K562 (cell line): Measurements from ENCODE around the gene RNF41. TPM values are rescaled to one million over a fixed set of nuclear protein-coding genes. Genes with fewer than 3 reads are reported as not detected.
A peak's percentile ranks its signal among the peaks of the same experiment; 100 is the strongest.

Experiments
- ATAC-seq: fragments of 200-7000 bp; cut with Tn5 transposase; 3 replicates; pipeline ENCODE4 v1.9.1; 2020; ENCODE audit warnings: moderate library complexity
- BruUV-seq: library from RNA; stranded (reverse); fragments of 400-500 nt; replicated peaks from 2 replicates; lab custom pipeline; 2021; lab: Mats Ljungman, UMichigan
- CTCF ChIA-PET: fragments of 300-600 bp; formaldehyde crosslinking; extraction: SDS; loops from one replicate; lab custom pipeline; 2021; ENCODE audit warnings: low intra/inter-chr PET ratio; lab: Yijun Ruan, JAX
- POLR2A ChIA-PET: fragments of 300-600, 350-650 bp; sonication (Branson Sonifier 250); formaldehyde crosslinking; extraction: SDS; loops from one replicate; lab custom pipeline; 2021; ENCODE audit warnings: antibody characterized with exemption, inconsistent platforms; lab: Yijun Ruan, JAX
- DNase-seq, 4 experiments: peaks; one replicate each; pipeline versions ENCODE4 v3.0.0 to v3.0.0-alpha.2; 2011 to 2018; ENCODE audit warnings: low spot score in 3 of 4, mixed read lengths in 3 of 4; ENCODE audit errors: extremely low read depth in 1 of 4
- FAIRE-seq: peaks from 2 replicates; lab custom pipeline; 2011; peaks lifted over from hg19 to GRCh38; lab: Jason Lieb, UNC
- H2AFZ ChIP-seq: 2 replicates; pipeline ENCODE4 v1.6.0; 2011; ENCODE audit warnings: low read depth, low read length, control low read depth, inconsistent platforms
- H3K27ac ChIP-seq: fragments of 200-600 bp; 3 replicates; pipeline ENCODE4 v1.8.0; 2011; ENCODE audit warnings: low read depth, mild to moderate bottlenecking, control low read depth, inconsistent platforms, low read length, moderate library complexity, mixed read lengths; ENCODE audit errors: extremely low read depth
- H3K27me3 ChIP-seq, 2 experiments: fragments of 300-600 bp in 1 of 2; 2 replicates in 1 of 2; 3 replicates in 1 of 2; pipeline versions ENCODE4 v1.6.0 to v1.8.0; 2011; ENCODE audit warnings: inconsistent platforms in 2 of 2, low read length in 2 of 2, mild to moderate bottlenecking in 1 of 2, mixed read lengths in 1 of 2, moderate library complexity in 1 of 2; ENCODE audit not compliant: control insufficient read depth in 2 of 2, insufficient read depth in 2 of 2
- H3K36me3 ChIP-seq: fragments of 300-600 bp; 3 replicates; pipeline ENCODE4 v1.8.0; 2011; ENCODE audit warnings: mild to moderate bottlenecking, low read length, inconsistent platforms; ENCODE audit not compliant: control insufficient read depth, insufficient read depth
- H3K4me1 ChIP-seq, 2 experiments: fragments of 200-600 bp in 1 of 2; replicated peaks in 1 of 2; 2 replicates in 1 of 2; 3 replicates in 1 of 2; pipeline versions ENCODE4 v1.5.1 to v1.8.0; 2011; ENCODE audit warnings: inconsistent platforms in 2 of 2, low read length in 2 of 2, mild to moderate bottlenecking in 1 of 2, mixed read lengths in 1 of 2, moderate library complexity in 1 of 2; ENCODE audit not compliant: control insufficient read depth in 2 of 2, insufficient read depth in 2 of 2
- H3K4me2 ChIP-seq: 2 replicates; pipeline ENCODE4 v1.6.1; 2011; ENCODE audit warnings: low read length, control low read depth, inconsistent platforms, mixed read lengths; ENCODE audit not compliant: insufficient read depth
- H3K4me3 ChIP-seq: fragments of 200-600 bp; sonication (generic), shearing (Covaris generic); 2 replicates; pipeline ENCODE4 v1.5.1; 2016; ENCODE audit warnings: control low read depth, inconsistent platforms
- H3K79me2 ChIP-seq: fragments of 200-600 bp; 3 replicates; pipeline ENCODE4 v1.8.0; 2011; ENCODE audit warnings: low read length, inconsistent platforms; ENCODE audit not compliant: control insufficient read depth, insufficient read depth
- H3K9ac ChIP-seq, 2 experiments: 2 replicates each; pipeline versions ENCODE4 v1.6.0 to v1.6.1; 2011; ENCODE audit warnings: low read depth in 2 of 2, low read length in 2 of 2, control low read depth in 1 of 2, inconsistent platforms in 1 of 2, mild to moderate bottlenecking in 1 of 2, mixed read lengths in 1 of 2; ENCODE audit not compliant: insufficient read depth in 1 of 2
- H3K9me1 ChIP-seq: one replicate; pipeline ENCODE4 v1.6.0; 2011; ENCODE audit warnings: inconsistent platforms, mild to moderate bottlenecking, low read length, moderate library complexity; ENCODE audit not compliant: control insufficient read depth, insufficient read depth
- H3K9me3 ChIP-seq: replicated peaks from 2 replicates; pipeline ENCODE4 v1.5.1; 2011; ENCODE audit warnings: low read depth, low read length, inconsistent platforms; ENCODE audit not compliant: control insufficient read depth, insufficient read depth
- H4K20me1 ChIP-seq: replicated peaks from 2 replicates; pipeline ENCODE4 v1.6.1; 2011; ENCODE audit warnings: low read length, inconsistent platforms, mixed read lengths; ENCODE audit not compliant: control insufficient read depth, insufficient read depth
- PML ChIP-seq: IDR thresholded peaks from 2 replicates; pipeline ENCODE4 v1.6.1; 2012; ENCODE audit warnings: low read length, inconsistent platforms
- POLR2A ChIP-seq: fragments of 450-650 bp; conservative IDR thresholded peaks from 2 replicates; pipeline ENCODE4 v1.6.1; 2016
- POLR2AphosphoS2 ChIP-seq: IDR thresholded peaks from 2 replicates; pipeline ENCODE4 v1.6.1; 2012; ENCODE audit warnings: low read length, improper control_type of control experiment
- POLR2B ChIP-seq: fragments of 450-650 bp; IDR thresholded peaks from 2 replicates; pipeline ENCODE4 v1.6.1; 2018; ENCODE audit warnings: low read depth; ENCODE audit not compliant: partially characterized antibody
- POLR2G ChIP-seq: fragments of 200-400 bp; formaldehyde crosslinking; IDR thresholded peaks from 2 replicates; pipeline ENCODE4 v1.6.1; 2017; ENCODE audit warnings: low read depth, mild to moderate bottlenecking, antibody characterized with exemption, low read length, moderate library complexity
- RBFOX2 ChIP-seq: fragments of 200-400 bp; formaldehyde crosslinking; IDR thresholded peaks from 2 replicates; pipeline ENCODE4 v1.6.1; 2017; ENCODE audit warnings: low read depth, mild to moderate bottlenecking, low read length, moderate library complexity
- SMARCE1 ChIP-seq: fragments of 450-650 bp; IDR thresholded peaks from 2 replicates; pipeline ENCODE4 v1.7.1; 2016; ENCODE audit warnings: mild to moderate bottlenecking
- SUPT5H ChIP-seq: fragments of 450-650 bp; IDR thresholded peaks from 2 replicates; pipeline ENCODE4 v1.6.1; 2016
- TFAP4 ChIP-seq: sonication (generic); formaldehyde crosslinking; IDR thresholded peaks from 2 replicates; pipeline ENCODE4 v1.8.0; 2022; ENCODE audit warnings: missing genetic modification reagents, mild to moderate bottlenecking, moderate library complexity, borderline replicate concordance
- TFE3 ChIP-seq: fragments of 450-650 bp; formaldehyde crosslinking; IDR thresholded peaks from 2 replicates; pipeline ENCODE4 v1.4.0; 2020; ENCODE audit warnings: mild to moderate bottlenecking, mixed read lengths
- THRB ChIP-seq: fragments of 450-650 bp; formaldehyde crosslinking; conservative IDR thresholded peaks from 2 replicates; pipeline ENCODE4 v1.4.0; 2022; ENCODE audit warnings: mild to moderate bottlenecking, missing genetic modification characterization
- XRCC4 ChIP-seq: IDR thresholded peaks from one replicate; pipeline ENCODE4 v1.6.1; 2011; ENCODE audit not compliant: insufficient read depth, insufficient read length; ENCODE audit errors: extremely low read depth
- WGBS: fragments of 100-300 bp; shearing (Covaris generic); methylation state at CpG from one replicate; pipeline ENCODE4 v1.1.6; 2016; ENCODE audit warnings: low coverage, mixed read lengths; ENCODE audit not compliant: insufficient coverage; ENCODE audit errors: missing lambda C conversion rate; 5-methylcytosine and 5-hydroxymethylcytosine counted together
- in situ Hi-C: fragments of 300-500 bp; cut with MboI; formaldehyde crosslinking; loops from 4 replicates; pipeline ENCODE4 v1.15.0; 2018; ENCODE audit warnings: inconsistent platforms, mixed read lengths
- intact Hi-C: fragments of 100-400 bp; cut with micrococcal nuclease; formaldehyde crosslinking; loops from 2 replicates; pipeline ENCODE4 v1.14.2; 2022
- polyA plus RNA-seq, 8 experiments: library from polyadenylated mRNA; depleted of rRNA in 4 of 8; stranded (reverse) in 5 of 8; unstranded in 3 of 8; fragments of >200 nt; fragmentation: Nextera tagmentation in 2 of 8; fragmentation: Illumina TruSeq in 1 of 8; extraction: Ambion mirVana in 2 of 8; extraction: Trizol in 1 of 8; gene quantifications; 2 replicates each; pipeline versions ENCODE4 v1.2.1 to v1.2.3, GENCODE V29; 2011 to 2014; ENCODE audit warnings: inconsistent platforms in 1 of 8, missing spikeins in 1 of 8
- total RNA-seq, 7 experiments: library from RNA; depleted of rRNA in 6 of 7; stranded (reverse); fragments of >200 nt in 6 of 7; fragmentation: Illumina TruSeq in 2 of 7; extraction: Trizol in 2 of 7; gene quantifications; 2 replicates each; pipeline versions ENCODE4 v1.2.1 to v1.2.3, GENCODE V29; 2011 to 2021; ENCODE audit warnings: low replicate concordance in 1 of 7

Gene RNF41
- total and polyA plus RNA-seq, 9 of the 15 experiments (the other 6 are each of a cell fraction or from before 2014, with no cell fraction given): 28.2 to 46.8 (median 33.8) TPM

GRCh38 chr12:56162468-56163290, 59.0 kb downstream of the RNF41 start:
- Histone ChIP-seq H3K79me2 (peaks cover 33% of the 10 kb centered on the region), H3K4me3 (no peak overlapping the region)
- TF ChIP-seq SUPT5H (peak; percentile 45; the same call in 1 of the 2 replicates), POLR2A (peak; percentile 60), POLR2AphosphoS2 (0 out of 2 replicates have a peak, but pooled peaks have one; percentile 23), POLR2B (peak; percentile 25), XRCC4 (no peak), POLR2G (peak; percentile 12; the same call in 1 of the 2 replicates), SMARCE1 (no peak), PML (peak; percentile 12; the same call in 1 of the 2 replicates), RBFOX2 (peak; percentile 54; the same call in 1 of the 2 replicates), TFAP4 (CRISPR knock-in tag) (0 out of 2 replicates have a peak, but pooled peaks have one; percentile 7), THRB (peak; percentile 58; the same call in 1 of the 2 replicates), TFE3 (no peak)
- TF ChIP-seq, all 486 proteins: peak for 9
- ChIA-PET POLR2A (interaction anchor here (0.8 to 8.9 kb wide), 15 partner anchors 9 to 86 kb away, joined by 3 to 124 read pairs (median 8); partner anchors contain the start of genes ESYT1, MYL6B, PA2G4 and RNF41), CTCF (no interaction called here)
- H3K9me3 ChIP-seq: no peaks in the 10 kb centered on the region
- ATAC-seq (no peak), DNase-seq (no peak), FAIRE-seq (no peak)
- peaks cover 34% of the 10 kb centered on the region for H4K20me1 ChIP-seq
- H3K9me1 ChIP-seq: peaks cover 3% of the 10 kb centered on the region
- in situ Hi-C loops (no loop called here), intact Hi-C loops (no loop called here)
- no peaks in the 10 kb centered on the region for H3K27me3 ChIP-seq
- peak overlapping the region; percentile 34; the same call in 1 of the 3 replicates for H3K27ac ChIP-seq
- peaks cover 81% of the 10 kb centered on the region for H3K36me3 ChIP-seq
- no peak overlapping the region for H3K4me2 ChIP-seq
- peaks cover 8 to 22% of the 10 kb centered on the region in 2 experiments; a peak in 4 of 5 replicates for H3K4me1 ChIP-seq
- 0 out of 4 replicates have a peak overlapping the region, but pooled peaks of 1 of the 2 experiments have one; percentile 24 for H3K9ac ChIP-seq
- 93% methylated on average over 11 of the region's 11 CpGs for WGBS
- BruUV-seq: TSS peak; percentile 78
- no peak overlapping the region for H2AFZ ChIP-seq
